Measurements from ENCODE around the gene UBE2Z. TPM values are rescaled to one million over a fixed set of nuclear protein-coding genes. Genes with fewer than 3 reads are reported as not detected.
A peak's percentile ranks its signal among the peaks of the same experiment; 100 is the strongest.

UBE2Z gene
- total and polyA plus RNA-seq, 7 donors = 45.6 to 56.5 (median 51.1) TPM

DNA sequence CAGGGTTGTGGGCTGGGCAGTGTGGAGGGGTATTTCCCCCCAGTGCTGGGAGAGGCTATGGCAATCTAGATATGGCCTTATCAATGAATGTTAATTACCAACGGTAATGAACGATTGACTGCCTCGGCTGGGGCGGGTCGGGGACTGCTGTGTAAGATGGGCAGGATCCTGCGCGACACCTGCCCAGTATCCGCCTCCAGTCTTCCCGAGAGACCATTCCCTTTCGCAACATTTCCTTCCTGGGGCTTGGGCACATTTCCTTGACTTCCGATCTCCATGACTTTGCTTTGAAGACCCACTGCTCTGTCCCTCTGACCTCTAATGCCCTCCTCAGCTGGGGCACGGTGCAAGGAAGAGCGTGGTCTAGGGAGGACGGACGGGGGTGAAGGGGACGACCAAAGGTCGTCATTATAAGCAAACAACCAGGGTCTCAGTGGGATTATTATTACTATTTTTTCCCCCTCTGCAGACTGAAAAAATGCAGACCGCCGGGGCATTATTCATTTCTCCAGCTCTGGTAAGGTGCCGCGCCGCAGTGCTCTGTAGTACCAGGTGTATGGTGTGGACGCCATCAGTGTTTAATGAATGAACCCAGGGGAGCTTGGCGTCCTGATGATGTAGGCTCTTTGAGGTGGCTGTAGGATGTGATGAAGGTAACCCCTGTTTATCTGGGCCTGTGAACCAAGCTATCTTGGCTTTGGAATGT lies 15.1 kb upstream of the UBE2Z start:
- Histone ChIP-seq H3K9me3 (no peaks in the 10 kb centered on the region), H3K36me3 (peaks cover 0 to 33% (median 12%) of the 10 kb centered on the region in 4 donors), H3K27me3 (no peaks in the 10 kb centered on the region), H3K4me3 (peak overlapping the region; percentile 70 to 90 (median 77)), H3K4me1 (peaks cover 0 to 21% (median 17%) of the 10 kb centered on the region in 4 donors), H3K27ac (peak overlapping the region; percentile 80 to 85 (median 84))
- TF ChIP-seq, protein P1, sequence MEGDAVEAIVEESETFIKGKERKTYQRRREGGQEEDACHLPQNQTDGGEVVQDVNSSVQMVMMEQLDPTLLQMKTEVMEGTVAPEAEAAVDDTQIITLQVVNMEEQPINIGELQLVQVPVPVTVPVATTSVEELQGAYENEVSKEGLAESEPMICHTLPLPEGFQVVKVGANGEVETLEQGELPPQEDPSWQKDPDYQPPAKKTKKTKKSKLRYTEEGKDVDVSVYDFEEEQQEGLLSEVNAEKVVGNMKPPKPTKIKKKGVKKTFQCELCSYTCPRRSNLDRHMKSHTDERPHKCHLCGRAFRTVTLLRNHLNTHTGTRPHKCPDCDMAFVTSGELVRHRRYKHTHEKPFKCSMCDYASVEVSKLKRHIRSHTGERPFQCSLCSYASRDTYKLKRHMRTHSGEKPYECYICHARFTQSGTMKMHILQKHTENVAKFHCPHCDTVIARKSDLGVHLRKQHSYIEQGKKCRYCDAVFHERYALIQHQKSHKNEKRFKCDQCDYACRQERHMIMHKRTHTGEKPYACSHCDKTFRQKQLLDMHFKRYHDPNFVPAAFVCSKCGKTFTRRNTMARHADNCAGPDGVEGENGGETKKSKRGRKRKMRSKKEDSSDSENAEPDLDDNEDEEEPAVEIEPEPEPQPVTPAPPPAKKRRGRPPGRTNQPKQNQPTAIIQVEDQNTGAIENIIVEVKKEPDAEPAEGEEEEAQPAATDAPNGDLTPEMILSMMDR (IDR thresholded peaks at IDR 0.05) = no peak
- TF ChIP-seq POLR2A (IDR thresholded peaks at IDR 0.05) (no peak), POLR2AphosphoS5 (IDR thresholded peaks at IDR 0.05) (no peak), EP300 (IDR thresholded peaks at IDR 0.05) (no peak)
- no peak for DNase-seq
- intact Hi-C loops (cut with DNase I) = loop anchor here (2.0 kb wide), 1 partner anchor 62 kb away; the partner anchor contains the start of gene CALCOCO2
- 1 to 2% methylated on average over 24 of the region's 24 CpGs for WGBS, 2 donors

- TF ChIP-seq EP300 (IDR thresholded peaks at IDR 0.05) (no peak), POLR2AphosphoS5 (IDR thresholded peaks at IDR 0.05) (no peak), POLR2A (IDR thresholded peaks at IDR 0.05) (no peak)
- TF ChIP-seq, protein P1 (IDR thresholded peaks at IDR 0.05) = no peak
- DNase-seq = no peak
- Histone ChIP-seq H3K9me3 (no peaks in the 10 kb centered on the region), H3K36me3 (peaks cover 0 to 38% (median 12%) of the 10 kb centered on the region in 4 donors), H3K27me3 (no peaks in the 10 kb centered on the region), H3K27ac (no peak overlapping the region), H3K4me3 (peak overlapping the region in 3 of 4 donors; percentile 71 to 90 (median 83)), H3K4me1 (peaks cover 0 to 21% (median 17%) of the 10 kb centered on the region in 4 donors)
- WGBS, 2 donors = 34 to 62% methylated on average over 5 of the region's 5 CpGs
- intact Hi-C loops (cut with DNase I) = loop anchor here (2.0 kb wide), 1 partner anchor 63 kb away; the partner anchor contains the start of gene CALCOCO2
These were observed 14.3 kb upstream of the UBE2Z start for GRCh38 chr17:48893646-48894508.

GRCh38 chr17:48894886-48895285 lies 13.3 kb upstream of the UBE2Z start:
- Histone ChIP-seq H3K36me3 (peaks cover 0 to 38% (median 12%) of the 10 kb centered on the region in 4 donors), H3K27me3 (no peaks in the 10 kb centered on the region), H3K4me3 (no peak overlapping the region), H3K9me3 (no peaks in the 10 kb centered on the region), H3K27ac (no peak overlapping the region), H3K4me1 (peaks cover 0 to 21% (median 17%) of the 10 kb centered on the region in 4 donors)
- TF ChIP-seq EP300 (IDR thresholded peaks at IDR 0.05) = no peak
- no peak for TF ChIP-seq POLR2A (IDR thresholded peaks at IDR 0.05)
- no peak for TF ChIP-seq POLR2AphosphoS5 (IDR thresholded peaks at IDR 0.05)
- TF ChIP-seq, protein P1 (IDR thresholded peaks at IDR 0.05) = no peak
- intact Hi-C loops (cut with DNase I) = no loop called here
- DNase-seq = no peak
- WGBS, 2 donors = 24 to 78% methylated on average over 3 of the region's 3 CpGs

GRCh38 chr17:48901241-48901640 lies 7.0 kb upstream of the UBE2Z start:
- 68 to 93% methylated on average over 1 of the region's 1 CpG for WGBS, 2 donors
- no peak for DNase-seq
- H3K9me3 ChIP-seq = no peaks in the 10 kb centered on the region
- no peaks in the 10 kb centered on the region for H3K4me1 ChIP-seq
- TF ChIP-seq EP300 (IDR thresholded peaks at IDR 0.05) = no peak
- TF ChIP-seq, protein P1 (IDR thresholded peaks at IDR 0.05) = no peak
- intact Hi-C loops (cut with DNase I) = loop anchor here (10.0 kb wide), 1 partner anchor 294 kb away; no protein-coding TSS in a partner anchor
- no peak overlapping the region for H3K27ac ChIP-seq
- no peak overlapping the region for H3K4me3 ChIP-seq
- H3K36me3 ChIP-seq = peaks cover 0 to 18% (median 3%) of the 10 kb centered on the region in 4 donors
- H3K27me3 ChIP-seq = no peaks in the 10 kb centered on the region
